Fibroblast of the aortic adventitia (primary cell): ENCODE measurements around the gene EIF4A2. TPM values are rescaled to one million over a fixed set of nuclear protein-coding genes. Genes with fewer than 3 reads are reported as not detected.

ENCODE experiments used
- DNase-seq: peaks from one replicate; pipeline ENCODE4 v3.0.0-alpha.2; 2010; ENCODE audit warnings: low read depth
- H3K4me3 ChIP-seq: 2 replicates; pipeline ENCODE4 v1.5.1; 2011; ENCODE audit warnings: low read depth, mild to moderate bottlenecking, control low read depth, low read length, moderate library complexity
- total RNA-seq: library from RNA; depleted of rRNA; stranded (reverse); fragments of >200 nt; gene quantifications from 2 replicates; pipeline ENCODE4 v1.2.3, GENCODE V29; 2012; ENCODE audit warnings: low replicate concordance
- TF ChIP-seq, protein P1 (sequence below): IDR thresholded peaks from 2 replicates; pipeline ENCODE4 v1.5.1; 2011; ENCODE audit warnings: mild to moderate bottlenecking, low read length, control low read depth, inconsistent platforms; ENCODE audit not compliant: insufficient read depth

EIF4A2 gene
- 383 and 640 TPM in 2 replicates for total RNA-seq

GRCh38 chr3:186783058-186783730 is at the start of gene EIF4A2:
Gene EIF4A2 (plus strand): TSS chr3:186783577. CDS start chr3:186783611, 34 bp downstream.
- peak within 1 kb of the TSS; percentile 90 for H3K4me3 ChIP-seq
- TF ChIP-seq, protein P1, sequence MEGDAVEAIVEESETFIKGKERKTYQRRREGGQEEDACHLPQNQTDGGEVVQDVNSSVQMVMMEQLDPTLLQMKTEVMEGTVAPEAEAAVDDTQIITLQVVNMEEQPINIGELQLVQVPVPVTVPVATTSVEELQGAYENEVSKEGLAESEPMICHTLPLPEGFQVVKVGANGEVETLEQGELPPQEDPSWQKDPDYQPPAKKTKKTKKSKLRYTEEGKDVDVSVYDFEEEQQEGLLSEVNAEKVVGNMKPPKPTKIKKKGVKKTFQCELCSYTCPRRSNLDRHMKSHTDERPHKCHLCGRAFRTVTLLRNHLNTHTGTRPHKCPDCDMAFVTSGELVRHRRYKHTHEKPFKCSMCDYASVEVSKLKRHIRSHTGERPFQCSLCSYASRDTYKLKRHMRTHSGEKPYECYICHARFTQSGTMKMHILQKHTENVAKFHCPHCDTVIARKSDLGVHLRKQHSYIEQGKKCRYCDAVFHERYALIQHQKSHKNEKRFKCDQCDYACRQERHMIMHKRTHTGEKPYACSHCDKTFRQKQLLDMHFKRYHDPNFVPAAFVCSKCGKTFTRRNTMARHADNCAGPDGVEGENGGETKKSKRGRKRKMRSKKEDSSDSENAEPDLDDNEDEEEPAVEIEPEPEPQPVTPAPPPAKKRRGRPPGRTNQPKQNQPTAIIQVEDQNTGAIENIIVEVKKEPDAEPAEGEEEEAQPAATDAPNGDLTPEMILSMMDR, result no peak
- DNase-seq, result peak; percentile 93

- no peak for DNase-seq
- TF ChIP-seq, protein P1, result no peak
These were observed 40.6 kb upstream of the EIF4A2 start for GRCh38 chr3:186742618-186743380.

GRCh38 chr3:186743666-186744065 is 39.7 kb upstream of the EIF4A2 start:
- no peak for DNase-seq

More at GRCh38 chr3:186742618-186743380, 40.6 kb upstream of the EIF4A2 start:
- no peak overlapping the region for H3K4me3 ChIP-seq

GRCh38 chr3:186746008-186746407 is 37.4 kb upstream of the EIF4A2 start:
- TF ChIP-seq, protein P1, result no peak
- peak; percentile 86 for DNase-seq
- H3K4me3 ChIP-seq, result no peak overlapping the region

More at GRCh38 chr3:186743666-186744065, 39.7 kb upstream of the EIF4A2 start:
- TF ChIP-seq, protein P1, result no peak
- no peak overlapping the region for H3K4me3 ChIP-seq

DNA sequence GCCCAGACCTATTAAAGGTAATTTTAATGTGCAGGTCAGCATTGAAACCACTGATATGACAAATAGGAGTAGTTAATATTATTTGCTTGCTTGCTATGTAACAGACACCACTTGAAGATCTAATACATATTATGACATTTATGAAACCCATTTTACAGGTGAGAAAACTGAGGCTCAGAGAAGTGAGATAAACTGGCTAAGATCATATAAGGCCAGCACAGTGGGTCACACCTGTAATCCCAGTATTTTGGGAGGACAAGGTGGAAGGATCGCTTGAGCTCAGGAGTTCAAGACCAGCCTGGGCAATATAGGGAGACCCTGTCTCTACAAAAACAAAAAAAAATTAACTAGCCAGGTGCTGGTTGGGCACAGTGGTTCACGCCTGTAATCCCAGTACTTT is 33.1 kb upstream of the EIF4A2 start:
- TF ChIP-seq, protein P1, result no peak
- H3K4me3 ChIP-seq, result no peak overlapping the region
- no peak for DNase-seq

DNA sequence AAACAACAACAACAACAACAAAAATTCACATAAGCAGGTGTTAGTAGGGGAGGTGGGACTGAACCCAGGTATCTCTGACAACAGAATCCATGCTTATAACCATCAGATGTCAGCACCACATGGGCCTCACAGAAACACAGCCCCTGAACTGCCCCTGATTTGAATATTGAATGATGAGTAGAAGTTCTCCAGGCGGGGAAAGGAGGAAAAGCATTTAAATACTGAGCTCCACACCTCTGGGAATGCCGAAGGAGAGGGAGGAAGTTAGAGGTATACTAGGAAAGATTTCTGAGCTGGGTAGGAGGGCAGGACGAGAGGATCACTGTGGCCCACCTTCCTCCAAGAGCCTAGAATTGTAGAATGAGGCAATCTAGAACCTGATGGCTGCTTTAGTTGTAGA is 31.9 kb upstream of the EIF4A2 start:
- no peak overlapping the region for H3K4me3 ChIP-seq
- no peak for DNase-seq
- TF ChIP-seq, protein P1, result no peak
